Peyer's patch (tissue), 4 donors: ENCODE data around the gene PCMT1.

Experiments
- CTCF ChIP-seq, 6 experiments: fragments of 450-650 bp in 4 of 6; fragments of 200-600 bp in 2 of 6; sonication (generic) in 1 of 6; IDR thresholded peaks; one replicate each; pipeline ENCODE4 v1.5.1; 2017 to 2019; ENCODE audit warnings: antibody characterized with exemption in 6 of 6, mild to moderate bottlenecking in 3 of 6, moderate library complexity in 1 of 6
- POLR2A ChIP-seq, 2 donors: fragments of 450-650 bp; IDR thresholded peaks; one replicate each; pipeline ENCODE4 v1.5.1; 2017; ENCODE audit warnings: antibody characterized with exemption in 2 of 2, mild to moderate bottlenecking in 2 of 2, moderate library complexity in 2 of 2

- TF ChIP-seq CTCF (IDR thresholded peaks at IDR 0.05) (no peak), POLR2A (IDR thresholded peaks at IDR 0.05) (no peak)
Observed at GRCh38 chr6:149852881-149853280, 103.3 kb downstream of the PCMT1 start.
